ENCODE results near the gene GLI2.

Gene GLI2

DNA sequence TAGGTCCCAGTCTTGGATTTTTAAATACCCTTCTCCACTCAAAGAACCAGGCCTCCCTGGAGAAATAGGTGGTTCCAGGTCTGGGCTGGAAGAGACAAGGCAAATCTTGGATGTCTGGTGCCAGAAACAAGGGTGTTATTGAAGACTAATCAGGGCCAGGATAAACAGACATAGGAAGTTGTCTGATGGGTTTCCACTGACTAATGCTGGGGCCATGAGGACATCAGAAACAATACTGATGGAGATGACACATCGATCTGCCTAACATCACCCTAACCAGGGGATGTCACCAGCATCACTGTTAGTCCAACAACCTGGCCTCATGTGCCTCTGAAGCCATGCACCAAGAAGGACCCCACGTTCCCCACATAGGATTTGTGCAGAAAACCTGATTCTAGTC lies 42.5 kb upstream of the GLI2 start:
- TF ChIP-seq, protein P1, sequence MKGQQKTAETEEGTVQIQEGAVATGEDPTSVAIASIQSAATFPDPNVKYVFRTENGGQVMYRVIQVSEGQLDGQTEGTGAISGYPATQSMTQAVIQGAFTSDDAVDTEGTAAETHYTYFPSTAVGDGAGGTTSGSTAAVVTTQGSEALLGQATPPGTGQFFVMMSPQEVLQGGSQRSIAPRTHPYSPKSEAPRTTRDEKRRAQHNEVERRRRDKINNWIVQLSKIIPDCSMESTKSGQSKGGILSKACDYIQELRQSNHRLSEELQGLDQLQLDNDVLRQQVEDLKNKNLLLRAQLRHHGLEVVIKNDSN (IDR thresholded peaks at IDR 0.05) = no peak
- TF ChIP-seq EP300 (IDR thresholded peaks at IDR 0.05; ENCODE audit: borderline replicate concordance) (no peak), YY1 (IDR thresholded peaks at IDR 0.05; ENCODE audit: low read depth) (no peak), RAD21 (IDR thresholded peaks at IDR 0.05; ENCODE audit: low read depth) (no peak)

DNA sequence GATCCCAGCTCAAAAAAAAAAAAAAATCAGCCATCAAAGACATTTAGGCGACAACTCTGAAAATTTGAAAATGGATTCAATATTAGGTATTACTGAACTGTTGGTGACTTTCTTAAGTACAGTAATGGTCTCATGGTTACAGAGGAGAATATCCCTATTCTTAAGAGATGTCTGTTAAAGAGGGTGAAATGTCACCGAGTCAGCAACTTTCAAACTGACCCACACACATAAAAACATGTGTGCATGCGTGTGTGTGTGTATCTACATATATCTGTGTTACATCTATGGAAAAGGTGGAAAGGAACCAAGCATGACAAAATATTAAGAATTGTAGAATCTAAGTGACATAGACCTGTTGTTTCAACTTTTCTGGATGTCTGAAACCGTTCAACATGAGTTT lies 41.6 kb upstream of the GLI2 start:
- TF ChIP-seq ZBTB7A (IDR thresholded peaks at IDR 0.05; ENCODE audit: low read depth) (no peak), TCF12 (IDR thresholded peaks at IDR 0.05; ENCODE audit: low read depth) (no peak), CEBPB (IDR thresholded peaks at IDR 0.05) (no peak), EP300 (IDR thresholded peaks at IDR 0.05; ENCODE audit: borderline replicate concordance) (no peak), TEAD4 (IDR thresholded peaks at IDR 0.05) (no peak), NFIC (IDR thresholded peaks at IDR 0.05) (no peak), YY1 (IDR thresholded peaks at IDR 0.05; ENCODE audit: low read depth) (no peak), EGR1 (IDR thresholded peaks at IDR 0.05) (no peak), CREB1 (IDR thresholded peaks at IDR 0.05; ENCODE audit: low read depth) (no peak), FOXM1 (IDR thresholded peaks at IDR 0.05; ENCODE audit: borderline replicate concordance, low read depth) (no peak), TAF1 (IDR thresholded peaks at IDR 0.05; ENCODE audit: low read depth) (no peak), RAD21 (IDR thresholded peaks at IDR 0.05; ENCODE audit: low read depth) (no peak)
- TF ChIP-seq, protein P2, sequence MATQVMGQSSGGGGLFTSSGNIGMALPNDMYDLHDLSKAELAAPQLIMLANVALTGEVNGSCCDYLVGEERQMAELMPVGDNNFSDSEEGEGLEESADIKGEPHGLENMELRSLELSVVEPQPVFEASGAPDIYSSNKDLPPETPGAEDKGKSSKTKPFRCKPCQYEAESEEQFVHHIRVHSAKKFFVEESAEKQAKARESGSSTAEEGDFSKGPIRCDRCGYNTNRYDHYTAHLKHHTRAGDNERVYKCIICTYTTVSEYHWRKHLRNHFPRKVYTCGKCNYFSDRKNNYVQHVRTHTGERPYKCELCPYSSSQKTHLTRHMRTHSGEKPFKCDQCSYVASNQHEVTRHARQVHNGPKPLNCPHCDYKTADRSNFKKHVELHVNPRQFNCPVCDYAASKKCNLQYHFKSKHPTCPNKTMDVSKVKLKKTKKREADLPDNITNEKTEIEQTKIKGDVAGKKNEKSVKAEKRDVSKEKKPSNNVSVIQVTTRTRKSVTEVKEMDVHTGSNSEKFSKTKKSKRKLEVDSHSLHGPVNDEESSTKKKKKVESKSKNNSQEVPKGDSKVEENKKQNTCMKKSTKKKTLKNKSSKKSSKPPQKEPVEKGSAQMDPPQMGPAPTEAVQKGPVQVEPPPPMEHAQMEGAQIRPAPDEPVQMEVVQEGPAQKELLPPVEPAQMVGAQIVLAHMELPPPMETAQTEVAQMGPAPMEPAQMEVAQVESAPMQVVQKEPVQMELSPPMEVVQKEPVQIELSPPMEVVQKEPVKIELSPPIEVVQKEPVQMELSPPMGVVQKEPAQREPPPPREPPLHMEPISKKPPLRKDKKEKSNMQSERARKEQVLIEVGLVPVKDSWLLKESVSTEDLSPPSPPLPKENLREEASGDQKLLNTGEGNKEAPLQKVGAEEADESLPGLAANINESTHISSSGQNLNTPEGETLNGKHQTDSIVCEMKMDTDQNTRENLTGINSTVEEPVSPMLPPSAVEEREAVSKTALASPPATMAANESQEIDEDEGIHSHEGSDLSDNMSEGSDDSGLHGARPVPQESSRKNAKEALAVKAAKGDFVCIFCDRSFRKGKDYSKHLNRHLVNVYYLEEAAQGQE (IDR thresholded peaks at IDR 0.05; ENCODE audit: low read depth) = no peak
- TF ChIP-seq, protein P1 (IDR thresholded peaks at IDR 0.05) = no peak
- TF ChIP-seq, protein P3, sequence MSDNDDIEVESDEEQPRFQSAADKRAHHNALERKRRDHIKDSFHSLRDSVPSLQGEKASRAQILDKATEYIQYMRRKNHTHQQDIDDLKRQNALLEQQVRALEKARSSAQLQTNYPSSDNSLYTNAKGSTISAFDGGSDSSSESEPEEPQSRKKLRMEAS (IDR thresholded peaks at IDR 0.05) = no peak

DNA sequence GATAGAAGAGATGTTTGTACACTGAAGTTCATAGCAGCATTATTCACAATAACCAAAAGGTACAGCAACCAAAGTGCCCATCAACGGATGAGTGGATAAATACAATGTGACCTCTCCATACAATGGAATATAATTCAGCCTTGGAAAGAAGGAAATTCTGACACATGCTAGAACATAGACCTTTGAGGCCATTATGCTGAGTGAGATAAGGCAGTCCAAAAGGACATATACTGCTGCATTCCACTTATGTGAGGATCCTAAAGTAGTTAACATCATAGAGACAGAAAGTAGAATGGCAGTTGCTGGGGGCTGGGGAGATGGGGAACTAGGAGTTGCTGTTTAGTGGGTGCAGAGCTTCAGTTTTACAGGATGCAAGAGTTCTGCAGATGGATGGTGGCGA lies 38.2 kb upstream of the GLI2 start:
- no peak for TF ChIP-seq NFIC (IDR thresholded peaks at IDR 0.05)
- TF ChIP-seq, protein P3 (IDR thresholded peaks at IDR 0.05) = 0 out of 2 replicates have a peak, but pooled peaks have one; percentile 23

DNA sequence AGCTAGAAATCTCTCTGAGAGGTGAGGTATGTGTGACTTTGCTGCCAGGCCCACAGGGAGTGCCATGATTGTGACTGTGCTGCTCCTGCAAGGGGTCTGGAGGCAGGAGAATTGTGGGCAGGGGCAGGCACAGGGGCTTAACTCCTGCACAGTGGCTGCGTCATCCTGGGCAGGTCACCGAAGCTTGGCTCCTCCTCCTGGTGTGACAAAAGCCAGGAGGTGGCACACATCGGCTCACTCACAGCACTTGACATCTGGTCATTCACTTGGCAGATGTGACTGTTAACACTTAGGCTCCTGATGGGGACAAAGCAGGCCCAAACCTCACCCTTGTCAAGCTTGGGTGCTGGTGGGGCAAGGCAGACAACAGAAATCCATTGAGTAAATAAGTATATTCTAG lies 36.4 kb upstream of the GLI2 start:
- TF ChIP-seq CREB1 (IDR thresholded peaks at IDR 0.05; ENCODE audit: low read depth) (no peak), ZBTB7A (IDR thresholded peaks at IDR 0.05; ENCODE audit: low read depth) (no peak), NFIC (IDR thresholded peaks at IDR 0.05) (no peak), FOXM1 (IDR thresholded peaks at IDR 0.05; ENCODE audit: borderline replicate concordance, low read depth) (no peak), TEAD4 (IDR thresholded peaks at IDR 0.05) (no peak), RAD21 (IDR thresholded peaks at IDR 0.05; ENCODE audit: low read depth) (no peak), YY1 (IDR thresholded peaks at IDR 0.05; ENCODE audit: low read depth) (no peak), CEBPB (IDR thresholded peaks at IDR 0.05) (no peak), TAF1 (IDR thresholded peaks at IDR 0.05; ENCODE audit: low read depth) (no peak), EGR1 (IDR thresholded peaks at IDR 0.05) (no peak), TCF12 (IDR thresholded peaks at IDR 0.05; ENCODE audit: low read depth) (no peak), EP300 (IDR thresholded peaks at IDR 0.05; ENCODE audit: borderline replicate concordance) (no peak)
- TF ChIP-seq, protein P2 (IDR thresholded peaks at IDR 0.05; ENCODE audit: low read depth) = no peak
- TF ChIP-seq, protein P3 (IDR thresholded peaks at IDR 0.05) = no peak
- TF ChIP-seq, protein P1 (IDR thresholded peaks at IDR 0.05) = no peak

DNA sequence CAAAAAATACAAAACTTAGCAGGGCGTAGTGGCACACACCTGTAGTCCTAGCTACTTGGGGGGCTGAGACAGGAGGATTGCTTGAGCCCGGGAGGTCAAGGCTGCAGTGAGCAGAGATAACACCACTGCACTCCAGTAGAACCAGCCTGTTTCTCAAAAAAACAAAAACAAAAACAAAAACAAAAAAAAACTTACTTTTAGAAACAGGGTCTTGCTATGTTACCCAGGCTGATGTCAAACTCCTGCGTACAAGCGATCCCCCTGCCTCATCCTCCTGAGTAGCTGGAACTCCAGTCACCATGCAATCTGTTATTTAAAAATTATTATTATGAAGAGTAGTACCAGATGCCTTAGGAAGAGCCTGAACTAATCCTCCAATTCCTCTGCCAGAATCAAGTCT lies 35.0 kb upstream of the GLI2 start:
- TF ChIP-seq YY1 (IDR thresholded peaks at IDR 0.05; ENCODE audit: low read depth) (no peak), TCF12 (IDR thresholded peaks at IDR 0.05; ENCODE audit: low read depth) (no peak), NFIC (IDR thresholded peaks at IDR 0.05) (no peak), ZBTB7A (IDR thresholded peaks at IDR 0.05; ENCODE audit: low read depth) (no peak), TEAD4 (IDR thresholded peaks at IDR 0.05) (no peak), EGR1 (IDR thresholded peaks at IDR 0.05) (no peak), CREB1 (IDR thresholded peaks at IDR 0.05; ENCODE audit: low read depth) (no peak), EP300 (IDR thresholded peaks at IDR 0.05; ENCODE audit: borderline replicate concordance) (no peak), CEBPB (IDR thresholded peaks at IDR 0.05) (no peak), FOXM1 (IDR thresholded peaks at IDR 0.05; ENCODE audit: borderline replicate concordance, low read depth) (no peak), TAF1 (IDR thresholded peaks at IDR 0.05; ENCODE audit: low read depth) (no peak), RAD21 (IDR thresholded peaks at IDR 0.05; ENCODE audit: low read depth) (no peak)
- TF ChIP-seq, protein P1 (IDR thresholded peaks at IDR 0.05) = no peak
- TF ChIP-seq, protein P2 (IDR thresholded peaks at IDR 0.05; ENCODE audit: low read depth) = no peak
- TF ChIP-seq, protein P3 (IDR thresholded peaks at IDR 0.05) = no peak
